ENCODE measurements around the gene C12orf42.

C12orf42 gene

DNA sequence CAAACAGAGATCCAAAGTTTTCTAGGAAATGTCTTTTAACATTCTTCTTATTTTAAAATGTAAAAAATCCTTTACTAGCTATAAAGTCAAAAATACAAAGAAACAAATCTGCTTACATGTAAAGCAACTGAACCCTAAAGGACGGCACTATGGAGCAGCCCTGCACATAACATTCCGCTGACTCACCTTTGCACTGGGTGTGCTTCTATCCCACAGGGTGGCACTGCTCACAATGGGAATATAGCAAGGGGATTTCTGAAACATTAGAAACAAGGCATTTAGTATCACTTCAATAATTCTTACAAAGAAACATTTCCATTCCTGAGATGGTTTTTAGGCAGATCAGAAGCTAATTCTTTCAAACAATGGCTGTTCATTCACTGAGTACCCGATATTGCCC is 94.3 kb downstream of the C12orf42 start:
- Histone ChIP-seq H3K27me3 (ENCODE audit: control insufficient read depth, insufficient read depth, low read length) (no peaks in the 10 kb centered on the region), H3K36me3 (ENCODE audit: control insufficient read depth, insufficient read depth, low read length) (no peaks in the 10 kb centered on the region)

GRCh38 chr12:103399986-103400385 is 95.8 kb downstream of the C12orf42 start:
- H3K9me3 ChIP-seq (ENCODE audit: control insufficient read depth, low read length), result no peaks in the 10 kb centered on the region
- no peaks in the 10 kb centered on the region for H3K27me3 ChIP-seq (ENCODE audit: control insufficient read depth, insufficient read depth, low read length)
- H3K36me3 ChIP-seq (ENCODE audit: control insufficient read depth, insufficient read depth, low read length), result no peaks in the 10 kb centered on the region
- no peak overlapping the region for H3K4me3 ChIP-seq (ENCODE audit: low read length)
- no peaks in the 10 kb centered on the region for H3K4me1 ChIP-seq (ENCODE audit: control insufficient read depth, insufficient read depth, low read length)
- H3K9ac ChIP-seq (ENCODE audit: low read length), result no peak overlapping the region

More for the DNA sequence above, 94.3 kb downstream of the C12orf42 start:
- Histone ChIP-seq H3K9me3 (ENCODE audit: control insufficient read depth, low read length) (no peaks in the 10 kb centered on the region), H3K4me1 (ENCODE audit: control insufficient read depth, insufficient read depth, low read length) (no peaks in the 10 kb centered on the region), H3K9ac (ENCODE audit: low read length) (no peak overlapping the region), H3K4me3 (ENCODE audit: low read length) (no peak overlapping the region)

GRCh38 chr12:103397536-103397935 is 98.2 kb downstream of the C12orf42 start:
- no peaks in the 10 kb centered on the region for H3K9me3 ChIP-seq (ENCODE audit: control insufficient read depth, low read length)
- no peak overlapping the region for H3K4me3 ChIP-seq (ENCODE audit: low read length)
- no peaks in the 10 kb centered on the region for H3K27me3 ChIP-seq (ENCODE audit: control insufficient read depth, insufficient read depth, low read length)
- no peaks in the 10 kb centered on the region for H3K4me1 ChIP-seq (ENCODE audit: control insufficient read depth, insufficient read depth, low read length)
- no peak overlapping the region for H3K9ac ChIP-seq (ENCODE audit: low read length)
- no peaks in the 10 kb centered on the region for H3K36me3 ChIP-seq (ENCODE audit: control insufficient read depth, insufficient read depth, low read length)

GRCh38 chr12:103392722-103393121 is 103.0 kb downstream of the C12orf42 start:
- Histone ChIP-seq H3K36me3 (ENCODE audit: control insufficient read depth, insufficient read depth, low read length) (no peaks in the 10 kb centered on the region), H3K4me3 (ENCODE audit: low read length) (no peak overlapping the region), H3K27me3 (ENCODE audit: control insufficient read depth, insufficient read depth, low read length) (no peaks in the 10 kb centered on the region), H3K9me3 (ENCODE audit: control insufficient read depth, low read length) (no peaks in the 10 kb centered on the region), H3K9ac (ENCODE audit: low read length) (no peak overlapping the region), H3K4me1 (ENCODE audit: control insufficient read depth, insufficient read depth, low read length) (no peaks in the 10 kb centered on the region)

GRCh38 chr12:103391103-103391502 is 104.7 kb downstream of the C12orf42 start:
- Histone ChIP-seq H3K4me1 (ENCODE audit: control insufficient read depth, insufficient read depth, low read length) (no peaks in the 10 kb centered on the region), H3K9me3 (ENCODE audit: control insufficient read depth, low read length) (no peaks in the 10 kb centered on the region), H3K9ac (ENCODE audit: low read length) (no peak overlapping the region), H3K27me3 (ENCODE audit: control insufficient read depth, insufficient read depth, low read length) (peaks cover 3% of the 10 kb centered on the region), H3K36me3 (ENCODE audit: control insufficient read depth, insufficient read depth, low read length) (no peaks in the 10 kb centered on the region), H3K4me3 (ENCODE audit: low read length) (no peak overlapping the region)

DNA sequence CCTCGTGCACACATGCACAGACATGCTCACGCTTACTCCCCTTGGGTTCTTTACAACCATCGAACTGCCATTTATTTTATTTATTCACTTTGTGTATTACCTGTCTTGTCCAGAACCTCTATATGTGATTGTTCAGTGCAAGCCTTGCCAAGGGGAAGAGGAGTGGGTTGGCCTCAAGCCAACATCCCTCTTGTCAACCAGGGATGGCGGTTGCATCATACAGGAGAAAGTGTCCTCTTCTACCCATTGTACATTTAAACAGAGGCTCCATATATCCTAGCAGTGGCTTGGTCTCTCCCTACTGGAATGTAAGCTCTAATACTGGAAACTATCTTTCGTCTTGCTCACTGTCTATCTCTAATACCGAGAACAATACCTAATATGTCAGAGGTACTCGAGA is 108.4 kb downstream of the C12orf42 start:
- no peak overlapping the region for H3K9ac ChIP-seq (ENCODE audit: low read length)
- H3K4me3 ChIP-seq (ENCODE audit: low read length), result no peak overlapping the region
- H3K27me3 ChIP-seq (ENCODE audit: control insufficient read depth, insufficient read depth, low read length), result peaks cover 6% of the 10 kb centered on the region
- no peaks in the 10 kb centered on the region for H3K36me3 ChIP-seq (ENCODE audit: control insufficient read depth, insufficient read depth, low read length)
- H3K9me3 ChIP-seq (ENCODE audit: control insufficient read depth, low read length), result no peaks in the 10 kb centered on the region
- no peaks in the 10 kb centered on the region for H3K4me1 ChIP-seq (ENCODE audit: control insufficient read depth, insufficient read depth, low read length)

DNA sequence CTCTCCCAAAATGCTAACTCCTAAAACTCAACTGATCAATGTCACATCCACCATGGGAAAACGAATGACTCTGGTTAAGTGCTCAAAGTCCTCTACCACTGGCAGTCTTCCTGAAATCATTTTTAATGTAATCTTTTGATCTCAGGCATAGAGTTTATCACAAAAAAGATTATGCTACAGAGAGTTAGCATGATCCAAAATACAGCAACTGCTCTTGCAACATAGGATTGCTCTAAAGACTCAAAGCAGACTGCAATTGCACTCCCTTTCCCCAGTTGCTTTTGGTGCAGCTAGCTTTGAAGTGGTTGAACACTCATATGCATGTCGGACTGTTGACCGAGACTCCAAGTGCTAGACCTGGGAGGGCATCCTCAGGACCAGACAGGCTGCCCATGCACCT is 109.3 kb downstream of the C12orf42 start:
- Histone ChIP-seq H3K9me3 (ENCODE audit: control insufficient read depth, low read length) (no peaks in the 10 kb centered on the region), H3K27me3 (ENCODE audit: control insufficient read depth, insufficient read depth, low read length) (peaks cover 6% of the 10 kb centered on the region), H3K36me3 (ENCODE audit: control insufficient read depth, insufficient read depth, low read length) (no peaks in the 10 kb centered on the region), H3K4me3 (ENCODE audit: low read length) (no peak overlapping the region), H3K9ac (ENCODE audit: low read length) (no peak overlapping the region), H3K4me1 (ENCODE audit: control insufficient read depth, insufficient read depth, low read length) (no peaks in the 10 kb centered on the region)

- H3K9ac ChIP-seq (ENCODE audit: low read length), result no peak overlapping the region
- no peaks in the 10 kb centered on the region for H3K36me3 ChIP-seq (ENCODE audit: control insufficient read depth, insufficient read depth, low read length)
- H3K27me3 ChIP-seq (ENCODE audit: control insufficient read depth, insufficient read depth, low read length), result peaks cover 17% of the 10 kb centered on the region
- no peak overlapping the region for H3K4me3 ChIP-seq (ENCODE audit: low read length)
- no peaks in the 10 kb centered on the region for H3K9me3 ChIP-seq (ENCODE audit: control insufficient read depth, low read length)
- H3K4me1 ChIP-seq (ENCODE audit: control insufficient read depth, insufficient read depth, low read length), result no peaks in the 10 kb centered on the region
Observed at GRCh38 chr12:103382736-103383346, 112.9 kb downstream of the C12orf42 start.

GRCh38 chr12:103382119-103382518 is 113.6 kb downstream of the C12orf42 start:
- Histone ChIP-seq H3K36me3 (ENCODE audit: control insufficient read depth, insufficient read depth, low read length) (no peaks in the 10 kb centered on the region), H3K9me3 (ENCODE audit: control insufficient read depth, low read length) (no peaks in the 10 kb centered on the region), H3K9ac (ENCODE audit: low read length) (no peak overlapping the region), H3K4me1 (ENCODE audit: control insufficient read depth, insufficient read depth, low read length) (no peaks in the 10 kb centered on the region), H3K27me3 (ENCODE audit: control insufficient read depth, insufficient read depth, low read length) (peaks cover 21% of the 10 kb centered on the region), H3K4me3 (ENCODE audit: low read length) (no peak overlapping the region)

DNA sequence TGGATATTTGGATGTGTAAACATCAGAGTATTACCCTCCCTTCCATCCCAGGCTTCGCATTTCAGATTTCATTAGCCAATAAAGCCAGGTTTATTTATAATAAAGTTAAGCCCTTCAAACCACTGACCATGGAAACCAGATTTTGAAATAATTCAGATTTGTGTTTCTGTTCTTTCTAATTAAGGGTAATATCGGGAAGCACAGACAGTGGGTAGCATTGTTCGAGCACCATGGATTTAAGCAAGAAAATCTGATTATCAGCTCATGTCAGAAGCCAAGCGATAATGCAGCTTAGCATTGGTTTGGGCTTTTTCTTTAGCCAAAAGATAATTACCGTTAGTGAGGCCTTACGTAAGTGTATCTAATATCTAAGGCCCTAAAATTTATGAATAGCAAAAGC is 116.1 kb downstream of the C12orf42 start:
- Histone ChIP-seq H3K4me3 (ENCODE audit: low read length) (no peak overlapping the region), H3K4me1 (ENCODE audit: control insufficient read depth, insufficient read depth, low read length) (no peaks in the 10 kb centered on the region), H3K27me3 (ENCODE audit: control insufficient read depth, insufficient read depth, low read length) (peaks cover 24% of the 10 kb centered on the region), H3K36me3 (ENCODE audit: control insufficient read depth, insufficient read depth, low read length) (no peaks in the 10 kb centered on the region), H3K9ac (ENCODE audit: low read length) (no peak overlapping the region), H3K9me3 (ENCODE audit: control insufficient read depth, low read length) (no peaks in the 10 kb centered on the region)

DNA sequence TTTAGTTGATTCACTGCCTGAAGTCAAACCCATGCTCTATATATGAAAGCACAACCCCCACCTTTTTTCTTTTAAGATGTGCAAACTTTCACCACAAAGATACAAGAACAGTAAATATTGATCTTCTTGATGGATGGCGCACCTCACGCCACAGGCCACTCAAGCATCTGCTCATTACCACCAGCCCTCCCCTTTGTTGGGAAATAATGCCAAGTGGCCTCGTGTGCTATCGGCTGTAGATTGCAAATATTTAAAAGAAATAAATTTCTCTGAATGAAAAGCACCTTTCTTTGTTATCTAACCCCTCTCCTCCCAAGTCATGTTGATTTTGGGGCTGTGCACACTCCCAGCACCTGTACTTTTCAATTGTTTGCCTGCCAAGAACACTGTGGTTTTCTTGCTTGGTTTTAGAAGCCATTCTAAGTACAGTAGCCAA is 122.7 kb downstream of the C12orf42 start:
- H3K36me3 ChIP-seq (ENCODE audit: control insufficient read depth, insufficient read depth, low read length), result no peaks in the 10 kb centered on the region
- no peak overlapping the region for H3K9ac ChIP-seq (ENCODE audit: low read length)
- H3K27me3 ChIP-seq (ENCODE audit: control insufficient read depth, insufficient read depth, low read length), result peaks cover 16% of the 10 kb centered on the region
- no peak overlapping the region for H3K4me3 ChIP-seq (ENCODE audit: low read length)
- no peaks in the 10 kb centered on the region for H3K9me3 ChIP-seq (ENCODE audit: control insufficient read depth, low read length)
- peaks cover 5% of the 10 kb centered on the region for H3K4me1 ChIP-seq (ENCODE audit: control insufficient read depth, insufficient read depth, low read length)

GRCh38 chr12:103369929-103370328 is 125.8 kb downstream of the C12orf42 start:
- no peak overlapping the region for H3K4me3 ChIP-seq (ENCODE audit: low read length)
- H3K27me3 ChIP-seq (ENCODE audit: control insufficient read depth, insufficient read depth, low read length), result no peaks in the 10 kb centered on the region
- no peaks in the 10 kb centered on the region for H3K9me3 ChIP-seq (ENCODE audit: control insufficient read depth, low read length)
- no peak overlapping the region for H3K9ac ChIP-seq (ENCODE audit: low read length)
- H3K36me3 ChIP-seq (ENCODE audit: control insufficient read depth, insufficient read depth, low read length), result no peaks in the 10 kb centered on the region
- peaks cover 5% of the 10 kb centered on the region for H3K4me1 ChIP-seq (ENCODE audit: control insufficient read depth, insufficient read depth, low read length)

- Histone ChIP-seq H3K9ac (ENCODE audit: low read length) (no peak overlapping the region), H3K4me1 (ENCODE audit: control insufficient read depth, insufficient read depth, low read length) (no peaks in the 10 kb centered on the region), H3K4me3 (ENCODE audit: low read length) (no peak overlapping the region), H3K36me3 (ENCODE audit: control insufficient read depth, insufficient read depth, low read length) (no peaks in the 10 kb centered on the region), H3K27me3 (ENCODE audit: control insufficient read depth, insufficient read depth, low read length) (no peaks in the 10 kb centered on the region), H3K9me3 (ENCODE audit: control insufficient read depth, low read length) (no peaks in the 10 kb centered on the region)
Observed at GRCh38 chr12:103368167-103368566, 127.6 kb downstream of the C12orf42 start.

All from mucosa of stomach (tissue), 1 donor.